HCT116 (cell line): ENCODE results near the gene PLEKHM3. TPM values are rescaled to one million over a fixed set of nuclear protein-coding genes. Genes with fewer than 3 reads are reported as not detected.

Source experiments
- ATAC-seq: fragments of 200-7000 bp; cut with Tn5 transposase; 2 replicates; pipeline ENCODE4 v1.9.1; 2020; ENCODE audit warnings: mild to moderate bottlenecking, moderate library complexity
- BruUV-seq: library from RNA; stranded (reverse); fragments of 400-500 nt; replicated peaks from 2 replicates; lab custom pipeline; 2021; lab: Mats Ljungman, UMichigan
- CTCF ChIA-PET: fragments of 300-600 bp; sonication (Branson Sonifier 250); formaldehyde crosslinking; loops from one replicate; lab custom pipeline; 2021; ENCODE audit warnings: antibody characterized with exemption; lab: Charles Lee
- POLR2A ChIA-PET: fragments of 300-600, 350-600 bp; sonication (Branson Sonifier 250); formaldehyde crosslinking; loops from one replicate; lab custom pipeline; 2021; ENCODE audit warnings: antibody characterized with exemption; lab: Charles Lee
- RAD21 ChIA-PET, 2 experiments: fragments of 300-600 bp; sonication (Branson Sonifier 250); formaldehyde crosslinking; loops; one replicate each; lab custom pipeline; 2023; ENCODE audit warnings: low total read pairs in 2 of 2; ENCODE audit not compliant: uncharacterized antibody in 2 of 2, unreplicated experiment in 2 of 2, low non-redundant PET in 1 of 2; lab: Charles Lee
- DNase-seq: peaks from one replicate; pipeline ENCODE4 v3.0.0-alpha.2; 2010; ENCODE audit warnings: low read depth, low spot score
- H2AFZ ChIP-seq: fragments of 200-600 bp; shearing (Covaris generic), sonication (generic); 2 replicates; pipeline ENCODE4 v1.6.1; 2017; ENCODE audit warnings: low read depth, mixed run types, mixed read lengths, antibody characterized with exemption, low read length; ENCODE audit not compliant: poor library complexity, severe bottlenecking
- H3K27ac ChIP-seq: 2 replicates; pipeline ENCODE4 v1.5.1; 2012; ENCODE audit warnings: low read depth, low read length
- H3K27me3 ChIP-seq: fragments of 200-600 bp; sonication (generic); 2 replicates; pipeline ENCODE4 v1.6.1; 2016; ENCODE audit warnings: mixed run types, low read length, mixed read lengths; ENCODE audit not compliant: insufficient read depth
- H3K36me3 ChIP-seq, 2 experiments: fragments of 200-500 bp in 1 of 2; fragments of 200-600 bp in 1 of 2; sonication (Bioruptor generic) in 1 of 2; sonication (generic) in 1 of 2; 2 replicates each; pipeline versions ENCODE4 v1.5.1 to v1.6.1; 2014 to 2016; ENCODE audit warnings: low read length in 2 of 2, inconsistent platforms in 1 of 2, mixed read lengths in 1 of 2, mixed run types in 1 of 2; ENCODE audit not compliant: insufficient read depth in 2 of 2, control insufficient read depth in 1 of 2
- H3K4me1 ChIP-seq, 2 experiments: fragments of 200-600 bp in 1 of 2; sonication (generic) in 1 of 2; 2 replicates each; pipeline versions ENCODE4 v1.5.1 to v1.6.1; 2012 to 2017; ENCODE audit warnings: low read length in 2 of 2, inconsistent platforms in 1 of 2, mild to moderate bottlenecking in 1 of 2, mixed read lengths in 1 of 2, mixed run types in 1 of 2, moderate library complexity in 1 of 2; ENCODE audit not compliant: insufficient read depth in 2 of 2, control insufficient read depth in 1 of 2
- H3K4me2 ChIP-seq: fragments of 200-600 bp; sonication (generic); 2 replicates; pipeline ENCODE4 v1.6.1; 2017; ENCODE audit warnings: mixed run types, low read length, mixed read lengths
- H3K4me3 ChIP-seq, 2 experiments: fragments of 200-600 bp in 1 of 2; sonication (generic) in 1 of 2; replicated peaks in 1 of 2; 2 replicates each; pipeline ENCODE4 v1.5.1; 2011 to 2016; ENCODE audit warnings: low read length in 2 of 2, control low read depth in 1 of 2, low read depth in 1 of 2, mild to moderate bottlenecking in 1 of 2, mixed read lengths in 1 of 2, mixed run types in 1 of 2
- H3K79me2 ChIP-seq: fragments of 200-600 bp; sonication (generic); 2 replicates; pipeline ENCODE4 v1.6.1; 2017; ENCODE audit warnings: mild to moderate bottlenecking, mixed run types, low read length, moderate library complexity, mixed read lengths; ENCODE audit not compliant: insufficient read depth
- H3K9ac ChIP-seq: fragments of 200-600 bp; sonication (generic); 2 replicates; pipeline ENCODE4 v1.6.1; 2016; ENCODE audit warnings: low read length, mixed read lengths
- H3K9me2 ChIP-seq: fragments of 200-600 bp; sonication (generic), shearing (Covaris generic); 2 replicates; pipeline ENCODE4 v1.6.1; 2017; ENCODE audit warnings: mixed run types, mild to moderate bottlenecking, moderate library complexity; ENCODE audit not compliant: insufficient read depth
- H3K9me3 ChIP-seq, 2 experiments: fragments of 200-500 bp in 1 of 2; fragments of 200-600 bp in 1 of 2; sonication (Bioruptor generic) in 1 of 2; sonication (generic) in 1 of 2; 2 replicates each; pipeline ENCODE4 v1.6.1; 2014 to 2017; ENCODE audit warnings: low read length in 2 of 2, mixed read lengths in 2 of 2, inconsistent platforms in 1 of 2, low read depth in 1 of 2, mild to moderate bottlenecking in 1 of 2, mixed run types in 1 of 2, moderate library complexity in 1 of 2; ENCODE audit not compliant: control insufficient read depth in 1 of 2, insufficient read depth in 1 of 2
- H4K20me1 ChIP-seq: fragments of 200-600 bp; sonication (generic), shearing (Covaris generic); 2 replicates; pipeline ENCODE4 v1.6.1; 2017; ENCODE audit warnings: mixed run types, mild to moderate bottlenecking, moderate library complexity; ENCODE audit not compliant: insufficient read depth
- ATF3 ChIP-seq: IDR thresholded peaks from 2 replicates; pipeline ENCODE4 v1.6.1; 2012
- CBX3 ChIP-seq: IDR thresholded peaks from 2 replicates; pipeline ENCODE4 v1.6.1; 2012; ENCODE audit warnings: low read depth
- CEBPB ChIP-seq: IDR thresholded peaks from 2 replicates; pipeline ENCODE4 v1.6.1; 2012; ENCODE audit warnings: low read depth
- EGR1 ChIP-seq: IDR thresholded peaks from 2 replicates; pipeline ENCODE4 v1.6.1; 2012; ENCODE audit warnings: low read depth
- ELF1 ChIP-seq: IDR thresholded peaks from 2 replicates; pipeline ENCODE4 v1.6.1; 2012; ENCODE audit warnings: low read depth, borderline replicate concordance
- FOSL1 ChIP-seq: IDR thresholded peaks from 2 replicates; pipeline ENCODE4 v1.6.1; 2012; ENCODE audit warnings: low read depth
- JUND ChIP-seq: IDR thresholded peaks from 2 replicates; pipeline ENCODE4 v1.6.1; 2012
- POLR2A ChIP-seq: IDR thresholded peaks from 2 replicates; pipeline ENCODE4 v1.7.0; 2011; ENCODE audit warnings: borderline replicate concordance; ENCODE audit not compliant: insufficient read depth, insufficient read length; ENCODE audit errors: extremely low read depth
- RAD21 ChIP-seq: IDR thresholded peaks from 2 replicates; pipeline ENCODE4 v1.6.1; 2012; ENCODE audit warnings: low read depth, mild to moderate bottlenecking
- SIN3A ChIP-seq: IDR thresholded peaks from 2 replicates; pipeline ENCODE4 v1.6.1; 2012; ENCODE audit warnings: low read depth
- SRF ChIP-seq: IDR thresholded peaks from 2 replicates; pipeline ENCODE4 v1.6.1; 2012; ENCODE audit warnings: low read depth
- YY1 ChIP-seq: IDR thresholded peaks from 2 replicates; pipeline ENCODE4 v1.6.1; 2011; ENCODE audit warnings: low read length, low read depth, moderate library complexity, mild to moderate bottlenecking; ENCODE audit not compliant: insufficient replicate concordance; ENCODE audit errors: extremely low read depth
- ZFX ChIP-seq: fragments of 450-650 bp; IDR thresholded peaks from 2 replicates; pipeline ENCODE4 v1.6.1; 2017
- ZNF274 ChIP-seq: fragments of 200-500 bp; sonication (Bioruptor generic); IDR thresholded peaks from 2 replicates; pipeline ENCODE4 v1.6.1; 2014; ENCODE audit warnings: mild to moderate bottlenecking, low read depth, low read length, inconsistent platforms
- intact Hi-C: fragments of 100-400 bp; cut with micrococcal nuclease; formaldehyde crosslinking; loops from 2 replicates; pipeline ENCODE4 v1.10.0; 2022
- total RNA-seq: library from RNA; stranded (reverse); gene quantifications from one replicate; pipeline ENCODE4 v1.2.1, GENCODE V29; 2021; ENCODE audit not compliant: unreplicated experiment
- TF ChIP-seq, protein P1 (sequence below), 3 experiments: fragments of 200-600 bp in 1 of 3; sonication (generic) in 1 of 3; IDR thresholded peaks in 2 of 3; conservative IDR thresholded peaks in 1 of 3; 2 replicates each; pipeline ENCODE4 v1.5.1; 2012 to 2017; ENCODE audit warnings: low read depth in 2 of 3, low read length in 2 of 3, antibody characterized with exemption in 1 of 3, borderline replicate concordance in 1 of 3, control low read depth in 1 of 3, mild to moderate bottlenecking in 1 of 3, mixed read lengths in 1 of 3, mixed run types in 1 of 3, moderate library complexity in 1 of 3; ENCODE audit not compliant: insufficient read depth in 1 of 3
- TF ChIP-seq, protein P2 (sequence below): IDR thresholded peaks from 2 replicates; pipeline ENCODE4 v1.6.1; 2012; ENCODE audit warnings: low read depth

PLEKHM3 gene
- total RNA-seq, 1 experiment from 2014 or later, result 6.3 TPM

GRCh38 chr2:207845202-207845864 is 180.0 kb downstream of the PLEKHM3 start:
- no peak for DNase-seq
- H3K9ac ChIP-seq, result no peak overlapping the region
- H3K4me3 ChIP-seq, result no peak overlapping the region
- ATAC-seq, result no peak
- no peak for TF ChIP-seq RAD21
- TF ChIP-seq CEBPB, result no peak
- no peak for TF ChIP-seq EGR1
- TF ChIP-seq SRF, result no peak
- TF ChIP-seq ZFX, result no peak
- TF ChIP-seq ELF1, result no peak
- TF ChIP-seq, protein P1, sequence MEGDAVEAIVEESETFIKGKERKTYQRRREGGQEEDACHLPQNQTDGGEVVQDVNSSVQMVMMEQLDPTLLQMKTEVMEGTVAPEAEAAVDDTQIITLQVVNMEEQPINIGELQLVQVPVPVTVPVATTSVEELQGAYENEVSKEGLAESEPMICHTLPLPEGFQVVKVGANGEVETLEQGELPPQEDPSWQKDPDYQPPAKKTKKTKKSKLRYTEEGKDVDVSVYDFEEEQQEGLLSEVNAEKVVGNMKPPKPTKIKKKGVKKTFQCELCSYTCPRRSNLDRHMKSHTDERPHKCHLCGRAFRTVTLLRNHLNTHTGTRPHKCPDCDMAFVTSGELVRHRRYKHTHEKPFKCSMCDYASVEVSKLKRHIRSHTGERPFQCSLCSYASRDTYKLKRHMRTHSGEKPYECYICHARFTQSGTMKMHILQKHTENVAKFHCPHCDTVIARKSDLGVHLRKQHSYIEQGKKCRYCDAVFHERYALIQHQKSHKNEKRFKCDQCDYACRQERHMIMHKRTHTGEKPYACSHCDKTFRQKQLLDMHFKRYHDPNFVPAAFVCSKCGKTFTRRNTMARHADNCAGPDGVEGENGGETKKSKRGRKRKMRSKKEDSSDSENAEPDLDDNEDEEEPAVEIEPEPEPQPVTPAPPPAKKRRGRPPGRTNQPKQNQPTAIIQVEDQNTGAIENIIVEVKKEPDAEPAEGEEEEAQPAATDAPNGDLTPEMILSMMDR (IDR thresholded peaks at IDR 0.05 in 2 of 3, conservative IDR thresholded peaks at IDR 0.05 in 1 of 3; ENCODE audit: borderline replicate concordance in 1 of 3, insufficient read depth in 1 of 3, low read depth in 2 of 3, low read length in 2 of 3), result no peak
- no peak for TF ChIP-seq FOSL1
- no peaks in the 10 kb centered on the region for H3K36me3 ChIP-seq
- H3K4me2 ChIP-seq, result no peak overlapping the region
- POLR2A ChIA-PET, result no interaction called here
- no peak overlapping the region for H2AFZ ChIP-seq
- no peaks in the 10 kb centered on the region for H3K79me2 ChIP-seq
- RAD21 ChIA-PET, result no interaction called here
- peaks cover 0 to 15% of the 10 kb centered on the region in 2 experiments; a peak in 1 of 4 replicates for H3K4me1 ChIP-seq
- intact Hi-C loops, result no loop called here
- H3K27me3 ChIP-seq, result no peaks in the 10 kb centered on the region
- CTCF ChIA-PET, result no interaction called here
- H4K20me1 ChIP-seq, result no peaks in the 10 kb centered on the region
- BruUV-seq, result no TSS peak
- no peak overlapping the region for H3K27ac ChIP-seq
- H3K9me3 ChIP-seq, result no peaks in the 10 kb centered on the region
- no peaks in the 10 kb centered on the region for H3K9me2 ChIP-seq

DNA sequence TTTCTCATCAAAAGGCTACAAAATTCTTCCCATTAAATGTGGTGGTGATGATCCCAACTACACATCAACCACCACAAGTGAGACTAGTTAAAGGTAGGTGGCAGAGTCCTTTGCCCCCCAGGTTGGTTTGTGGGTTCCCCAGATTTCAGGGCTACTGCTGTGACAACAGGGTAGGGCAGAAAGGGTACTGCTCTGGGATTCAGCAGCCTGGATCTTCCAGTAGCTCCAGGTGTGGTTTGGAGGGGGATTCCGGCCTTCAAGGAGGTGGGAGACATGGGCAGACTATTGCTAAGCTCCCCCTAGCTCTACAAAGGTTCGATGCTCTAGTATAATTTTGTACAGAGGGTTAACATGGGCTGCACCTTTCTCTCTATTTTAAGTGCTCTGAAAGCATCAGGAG is 180.7 kb downstream of the PLEKHM3 start:
- ChIA-PET CTCF (no interaction called here), POLR2A (no interaction called here), RAD21 (no interaction called here)
- H3K79me2 ChIP-seq, result no peaks in the 10 kb centered on the region
- DNase-seq (no peak), ATAC-seq (no peak)
- no peak overlapping the region for H2AFZ ChIP-seq
- H3K4me3 ChIP-seq, result no peak overlapping the region
- H3K4me1 ChIP-seq, result peaks cover 0 to 15% of the 10 kb centered on the region in 2 experiments; a peak in 1 of 4 replicates
- H4K20me1 ChIP-seq, result no peaks in the 10 kb centered on the region
- H3K9me3 ChIP-seq, result no peaks in the 10 kb centered on the region
- no peak overlapping the region for H3K27ac ChIP-seq
- no peak overlapping the region for H3K9ac ChIP-seq
- no peaks in the 10 kb centered on the region for H3K9me2 ChIP-seq
- no peaks in the 10 kb centered on the region for H3K36me3 ChIP-seq
- no peaks in the 10 kb centered on the region for H3K27me3 ChIP-seq
- BruUV-seq, result no TSS peak
- intact Hi-C loops, result no loop called here
- no peak for TF ChIP-seq JUND
- TF ChIP-seq EGR1, result no peak
- no peak for TF ChIP-seq ATF3
- no peak for TF ChIP-seq POLR2A
- TF ChIP-seq CEBPB, result no peak
- TF ChIP-seq YY1, result no peak
- no peak for TF ChIP-seq CBX3
- TF ChIP-seq, protein P2, sequence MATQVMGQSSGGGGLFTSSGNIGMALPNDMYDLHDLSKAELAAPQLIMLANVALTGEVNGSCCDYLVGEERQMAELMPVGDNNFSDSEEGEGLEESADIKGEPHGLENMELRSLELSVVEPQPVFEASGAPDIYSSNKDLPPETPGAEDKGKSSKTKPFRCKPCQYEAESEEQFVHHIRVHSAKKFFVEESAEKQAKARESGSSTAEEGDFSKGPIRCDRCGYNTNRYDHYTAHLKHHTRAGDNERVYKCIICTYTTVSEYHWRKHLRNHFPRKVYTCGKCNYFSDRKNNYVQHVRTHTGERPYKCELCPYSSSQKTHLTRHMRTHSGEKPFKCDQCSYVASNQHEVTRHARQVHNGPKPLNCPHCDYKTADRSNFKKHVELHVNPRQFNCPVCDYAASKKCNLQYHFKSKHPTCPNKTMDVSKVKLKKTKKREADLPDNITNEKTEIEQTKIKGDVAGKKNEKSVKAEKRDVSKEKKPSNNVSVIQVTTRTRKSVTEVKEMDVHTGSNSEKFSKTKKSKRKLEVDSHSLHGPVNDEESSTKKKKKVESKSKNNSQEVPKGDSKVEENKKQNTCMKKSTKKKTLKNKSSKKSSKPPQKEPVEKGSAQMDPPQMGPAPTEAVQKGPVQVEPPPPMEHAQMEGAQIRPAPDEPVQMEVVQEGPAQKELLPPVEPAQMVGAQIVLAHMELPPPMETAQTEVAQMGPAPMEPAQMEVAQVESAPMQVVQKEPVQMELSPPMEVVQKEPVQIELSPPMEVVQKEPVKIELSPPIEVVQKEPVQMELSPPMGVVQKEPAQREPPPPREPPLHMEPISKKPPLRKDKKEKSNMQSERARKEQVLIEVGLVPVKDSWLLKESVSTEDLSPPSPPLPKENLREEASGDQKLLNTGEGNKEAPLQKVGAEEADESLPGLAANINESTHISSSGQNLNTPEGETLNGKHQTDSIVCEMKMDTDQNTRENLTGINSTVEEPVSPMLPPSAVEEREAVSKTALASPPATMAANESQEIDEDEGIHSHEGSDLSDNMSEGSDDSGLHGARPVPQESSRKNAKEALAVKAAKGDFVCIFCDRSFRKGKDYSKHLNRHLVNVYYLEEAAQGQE, result no peak
- TF ChIP-seq ZNF274, result no peak
- no peak for TF ChIP-seq SIN3A
- no peak overlapping the region for H3K4me2 ChIP-seq
